SK-N-SH (cell line): ENCODE results near the gene STK38. TPM values are rescaled to one million over a fixed set of nuclear protein-coding genes. Genes with fewer than 3 reads are reported as not detected.

ENCODE experiments used
- CTCF ChIA-PET: fragments of 300-600, 350-600 bp; formaldehyde crosslinking; extraction: SDS; loops from one replicate; lab custom pipeline; 2021; lab: Yijun Ruan, JAX
- POLR2A ChIA-PET: fragments of 350-600 bp; sonication (Branson Sonifier 250); formaldehyde crosslinking; extraction: SDS; loops from one replicate; lab custom pipeline; 2020; ENCODE audit warnings: antibody characterized with exemption, inconsistent platforms; lab: Yijun Ruan, JAX
- DNase-seq: peaks from one replicate; pipeline ENCODE4 v3.0.0; 2012
- H2AFZ ChIP-seq: fragments of 200-600 bp; sonication (generic); 2 replicates; pipeline ENCODE4 v1.8.1; 2016; ENCODE audit warnings: antibody characterized with exemption, mild to moderate bottlenecking, low read depth
- H3F3A ChIP-seq: fragments of 200-600 bp; sonication (generic); replicated peaks from 2 replicates; pipeline ENCODE3; 2016; ENCODE audit warnings: antibody characterized with exemption, mild to moderate bottlenecking; ENCODE audit not compliant: insufficient read depth
- H3K27ac ChIP-seq, 2 experiments: fragments of 200-500 bp in 1 of 2; fragments of 200-600 bp in 1 of 2; sonication (Bioruptor generic) in 1 of 2; sonication (generic), shearing (Covaris generic) in 1 of 2; 2 replicates each; pipeline versions ENCODE4 v1.5.1 to v1.6.1; 2014 to 2016; ENCODE audit warnings: low read depth in 2 of 2, inconsistent platforms in 1 of 2, low read length in 1 of 2, mild to moderate bottlenecking in 1 of 2, mixed read lengths in 1 of 2
- H3K27me3 ChIP-seq: fragments of 200-600 bp; sonication (generic), shearing (Covaris generic); 2 replicates; pipeline ENCODE4 v1.6.1; 2016; ENCODE audit warnings: mixed run types; ENCODE audit not compliant: insufficient read depth
- H3K36me3 ChIP-seq, 2 experiments: fragments of 200-500 bp in 1 of 2; fragments of 200-600 bp in 1 of 2; sonication (Bioruptor generic) in 1 of 2; sonication (generic) in 1 of 2; replicated peaks in 1 of 2; 2 replicates each; pipeline versions ENCODE3 to v1.5.1; 2014 to 2016; ENCODE audit warnings: low read length in 1 of 2, mild to moderate bottlenecking in 1 of 2; ENCODE audit not compliant: insufficient read depth in 2 of 2, control insufficient read depth in 1 of 2
- H3K4me1 ChIP-seq, 2 experiments: fragments of 200-500 bp in 1 of 2; fragments of 200-600 bp in 1 of 2; sonication (Bioruptor generic) in 1 of 2; sonication (generic), shearing (Covaris generic) in 1 of 2; 2 replicates each; pipeline versions ENCODE4 v1.5.1 to v1.6.1; 2014 to 2016; ENCODE audit warnings: low read depth in 1 of 2, low read length in 1 of 2, mixed run types in 1 of 2; ENCODE audit not compliant: insufficient read depth in 2 of 2, control insufficient read depth in 1 of 2
- H3K4me2 ChIP-seq: fragments of 200-600 bp; sonication (generic), shearing (Covaris generic); 2 replicates; pipeline ENCODE4 v1.6.1; 2017; ENCODE audit warnings: mixed run types
- H3K4me3 ChIP-seq, 2 experiments: fragments of 200-500 bp in 1 of 2; fragments of 200-600 bp in 1 of 2; sonication (Bioruptor generic) in 1 of 2; sonication (generic), shearing (Covaris generic) in 1 of 2; 2 replicates each; pipeline versions ENCODE4 v1.5.1 to v1.8.1; 2014 to 2016; ENCODE audit warnings: low read depth in 2 of 2, inconsistent platforms in 1 of 2, low read length in 1 of 2, mild to moderate bottlenecking in 1 of 2, mixed read lengths in 1 of 2, moderate library complexity in 1 of 2
- H3K79me2 ChIP-seq: fragments of 200-600 bp; sonication (generic); 2 replicates; pipeline ENCODE4 v1.8.1; 2017; ENCODE audit warnings: mild to moderate bottlenecking; ENCODE audit not compliant: insufficient read depth
- H3K9ac ChIP-seq: fragments of 200-600 bp; sonication (generic); 2 replicates; pipeline ENCODE4 v1.6.1; 2017; ENCODE audit warnings: mixed run types
- H3K9me2 ChIP-seq: fragments of 200-600 bp; sonication (generic); 2 replicates; pipeline ENCODE4 v1.6.1; 2017; ENCODE audit warnings: mixed run types
- H3K9me3 ChIP-seq: fragments of 200-600 bp; sonication (generic); 2 replicates; pipeline ENCODE4 v1.6.1; 2017; ENCODE audit warnings: mixed run types, mild to moderate bottlenecking, moderate library complexity
- H4K20me1 ChIP-seq: fragments of 200-600 bp; sonication (generic); 2 replicates; pipeline ENCODE4 v1.6.1; 2017; ENCODE audit warnings: mild to moderate bottlenecking, mixed run types; ENCODE audit not compliant: insufficient read depth
- CHD2 ChIP-seq: fragments of 150-350 bp; IDR thresholded peaks from 2 replicates; pipeline ENCODE4 v1.6.1; 2018; ENCODE audit warnings: low read length; ENCODE audit not compliant: partially characterized antibody
- CTCF ChIP-seq: fragments of 200-600 bp; sonication (generic); IDR thresholded peaks from 2 replicates; pipeline ENCODE4 v1.6.1; 2017; ENCODE audit warnings: antibody characterized with exemption, mild to moderate bottlenecking, moderate library complexity
- ELF1 ChIP-seq: IDR thresholded peaks from 2 replicates; pipeline ENCODE4 v1.4.0; 2012
- EP300 ChIP-seq, 2 experiments: IDR thresholded peaks; 2 replicates each; pipeline versions ENCODE4 v1.4.0 to v1.6.1; 2012; ENCODE audit warnings: borderline replicate concordance in 1 of 2, low read depth in 1 of 2, low read length in 1 of 2
- FOSL2 ChIP-seq: IDR thresholded peaks from 2 replicates; pipeline ENCODE4 v1.4.0; 2012; ENCODE audit warnings: low read depth, mild to moderate bottlenecking, moderate library complexity, borderline replicate concordance
- FOXJ3 ChIP-seq: sonication (generic); formaldehyde crosslinking; IDR thresholded peaks from 2 replicates; pipeline ENCODE4 v1.5.1; 2020; ENCODE audit warnings: mild to moderate bottlenecking, missing genetic modification reagents
- IRF3 ChIP-seq: fragments of 150-350 bp; IDR thresholded peaks from 2 replicates; pipeline ENCODE4 v1.6.1; 2016; ENCODE audit warnings: mild to moderate bottlenecking, low read depth, low read length
- MXI1 ChIP-seq: IDR thresholded peaks from 2 replicates; pipeline ENCODE4 v1.6.1; 2012; ENCODE audit warnings: mild to moderate bottlenecking, low read depth, low read length, improper control_type of control experiment
- NFIC ChIP-seq: IDR thresholded peaks from 2 replicates; pipeline ENCODE4 v1.4.0; 2012; ENCODE audit warnings: borderline replicate concordance
- NRF1 ChIP-seq: IDR thresholded peaks from 2 replicates; pipeline ENCODE4 v1.6.1; 2012; ENCODE audit warnings: low read depth, mild to moderate bottlenecking, low read length
- PBX3 ChIP-seq: IDR thresholded peaks from 2 replicates; pipeline ENCODE4; 2012
- POLR2AphosphoS5 ChIP-seq: IDR thresholded peaks from 2 replicates; pipeline ENCODE4 v1.6.1; 2012; ENCODE audit warnings: low read depth, low read length
- REST ChIP-seq: IDR thresholded peaks from 2 replicates; pipeline ENCODE4 v1.6.1; 2012; ENCODE audit warnings: mild to moderate bottlenecking, low read depth, low read length, moderate library complexity
- RFX5 ChIP-seq: IDR thresholded peaks from 2 replicates; pipeline ENCODE4 v1.6.1; 2012; ENCODE audit warnings: mild to moderate bottlenecking, improper control_type of control experiment, low read length
- RXRA ChIP-seq: IDR thresholded peaks from 2 replicates; pipeline ENCODE4 v1.4.0; 2012; ENCODE audit warnings: low read depth, mild to moderate bottlenecking, borderline replicate concordance
- SIN3A ChIP-seq: IDR thresholded peaks from 2 replicates; pipeline ENCODE4 v1.6.1; 2012; ENCODE audit warnings: low read depth, mild to moderate bottlenecking, low read length, moderate library complexity, borderline replicate concordance
- SMC3 ChIP-seq: IDR thresholded peaks from 2 replicates; pipeline ENCODE4 v1.6.1; 2012; ENCODE audit warnings: low read depth, low read length, improper control_type of control experiment
- TEAD4 ChIP-seq: IDR thresholded peaks from 2 replicates; pipeline ENCODE4 v1.4.0; 2012; ENCODE audit warnings: mild to moderate bottlenecking, borderline replicate concordance; ENCODE audit not compliant: insufficient read depth
- USF2 ChIP-seq: fragments of 150-350 bp; IDR thresholded peaks from 2 replicates; pipeline ENCODE4 v1.6.1; 2017; ENCODE audit warnings: antibody characterized with exemption, low read length, low read depth, borderline replicate concordance
- YY1 ChIP-seq: IDR thresholded peaks from 2 replicates; pipeline ENCODE4 v1.4.0; 2012; ENCODE audit warnings: low read depth, mild to moderate bottlenecking
- whole genome bisulfite sequencing: methylation state at CpG from one replicate; pipeline ENCODE4 v1.1.6; 2017; ENCODE audit warnings: low lambda C conversion rate; 5-methylcytosine and 5-hydroxymethylcytosine counted together
- polyA plus RNA-seq, 3 experiments: library from polyadenylated mRNA; depleted of rRNA; stranded (reverse); fragments of >200 nt; gene quantifications; 2 replicates each; pipeline ENCODE4 v1.2.3, GENCODE V29; 2012

The STK38 gene
- polyA plus RNA-seq, 1 of the 3 experiments (the other 2 are of a cell fraction), result 10.2 TPM

- peaks cover 0 to 3% of the 10 kb centered on the region in 2 experiments; a peak in 1 of 4 replicates for H3K4me1 ChIP-seq
- peak; percentile 33 for DNase-seq
- POLR2A ChIA-PET, result interaction anchor here (1.1 kb wide), 1 partner anchor 155 kb away, joined by 3 read pairs; no protein-coding TSS in a partner anchor
- no peaks in the 10 kb centered on the region for H3K36me3 ChIP-seq
- H4K20me1 ChIP-seq, result no peaks in the 10 kb centered on the region
- H3K27ac ChIP-seq, result no peak overlapping the region
- H3K4me2 ChIP-seq, result no peak overlapping the region
- H3K4me3 ChIP-seq, result no peak overlapping the region
- no peak overlapping the region for H3K9ac ChIP-seq
- WGBS, result 95% methylated on average over 4 of the region's 4 CpGs
- H3K27me3 ChIP-seq, result no peaks in the 10 kb centered on the region
- H3F3A ChIP-seq, result no peaks in the 10 kb centered on the region
- no peaks in the 10 kb centered on the region for H3K79me2 ChIP-seq
- no peak overlapping the region for H2AFZ ChIP-seq
- no peaks in the 10 kb centered on the region for H3K9me3 ChIP-seq
- H3K9me2 ChIP-seq, result no peaks in the 10 kb centered on the region
- TF ChIP-seq RFX5 (no peak), FOXJ3 (CRISPR knock-in tag) (no peak), CHD2 (no peak), SIN3A (no peak), TEAD4 (no peak), POLR2AphosphoS5 (no peak), SMC3 (no peak), PBX3 (no peak), MXI1 (no peak), FOSL2 (no peak), CTCF (no peak), NFIC (no peak), ELF1 (no peak), RXRA (no peak), USF2 (no peak)
- TF ChIP-seq, all 33 proteins: peak for 0
- CTCF ChIA-PET, result no interaction called here
These were observed 31.2 kb upstream of the STK38 start for GRCh38 chr6:36578431-36578830.

- Histone ChIP-seq H3K79me2 (no peaks in the 10 kb centered on the region), H3K9me2 (no peaks in the 10 kb centered on the region), H3F3A (no peaks in the 10 kb centered on the region), H3K4me3 (no peak overlapping the region), H3K36me3 (no peaks in the 10 kb centered on the region), H3K27ac (no peak overlapping the region), H3K4me1 (peaks cover 0 to 3% of the 10 kb centered on the region in 2 experiments; a peak in 1 of 4 replicates), H2AFZ (no peak overlapping the region), H3K4me2 (no peak overlapping the region), H3K9me3 (no peaks in the 10 kb centered on the region), H3K9ac (no peak overlapping the region), H4K20me1 (no peaks in the 10 kb centered on the region), H3K27me3 (no peaks in the 10 kb centered on the region)
- no peak for TF ChIP-seq REST
- no peak for TF ChIP-seq NRF1
- no peak for TF ChIP-seq FOSL2
- TF ChIP-seq TEAD4, result no peak
- TF ChIP-seq SMC3, result no peak
- no peak for TF ChIP-seq ELF1
- no peak for TF ChIP-seq RFX5
- no peak for TF ChIP-seq IRF3
- TF ChIP-seq EP300 (IDR thresholded peaks at IDR 0.05; ENCODE audit: borderline replicate concordance in 1 of 2, low read depth in 1 of 2, low read length in 1 of 2), result no peak
- TF ChIP-seq YY1, result no peak
- TF ChIP-seq CHD2, result no peak
- WGBS, result 95% methylated on average over 5 of the region's 5 CpGs
- CTCF ChIA-PET, result no interaction called here
- POLR2A ChIA-PET, result no interaction called here
- DNase-seq, result no peak
These were observed 30.8 kb upstream of the STK38 start for GRCh38 chr6:36578030-36578429.
